ENCODE measurements around the gene ZXDA.
"Not testable (repeated sequence)": the region's sequence is repeated elsewhere in the genome, so short reads cannot be mapped to it uniquely, and the experiment has no call there.

The ZXDA gene

DNA sequence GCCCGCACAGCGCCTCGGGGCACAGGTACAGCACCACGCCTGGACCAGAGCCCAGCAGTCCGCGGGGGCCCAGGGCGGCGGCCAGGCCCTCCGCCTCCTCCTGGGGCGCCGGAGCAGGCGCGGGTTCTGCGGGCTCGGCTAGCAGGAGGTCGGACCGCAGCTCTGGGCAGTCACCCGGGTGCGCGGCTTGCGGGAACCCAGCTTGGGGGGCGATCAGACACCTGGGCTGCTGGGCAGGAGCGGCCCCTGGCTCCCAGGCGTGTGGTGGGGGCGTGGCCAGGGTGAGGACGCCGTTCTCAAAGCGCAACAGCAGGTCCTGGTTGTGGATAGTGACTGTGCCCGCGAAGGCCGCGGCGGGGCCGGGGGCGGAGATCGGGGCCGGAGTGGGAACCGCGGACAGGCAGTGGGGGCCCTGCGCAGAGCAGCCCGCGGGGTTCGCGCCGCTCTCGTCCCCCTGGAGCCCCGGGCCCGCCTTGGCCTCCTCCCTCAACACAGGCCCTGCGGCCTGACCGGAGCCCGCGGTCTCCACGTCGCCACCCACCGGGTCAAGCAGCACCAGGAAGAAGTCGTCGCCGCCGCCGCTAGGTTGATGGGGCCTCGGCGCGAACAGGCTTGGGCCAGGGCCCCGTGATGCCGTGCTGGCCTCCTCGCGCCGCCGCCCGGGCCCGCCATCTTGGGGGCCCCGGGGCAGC lies 517 bp downstream of the ZXDA start:
- POLR2A ChIA-PET; H3K36me3 ChIP-seq (ENCODE audit: control insufficient read depth in 2 of 2, insufficient read depth in 1 of 2, low read length in 2 of 2); H3K4me1 ChIP-seq (ENCODE audit: control insufficient read depth, insufficient read depth, low read length); H3K9me3 ChIP-seq (ENCODE audit: control insufficient read depth, insufficient read depth, low read depth, low read length); H3K27ac ChIP-seq (ENCODE audit: extremely low read depth, low read depth, low read length); CTCF ChIA-PET: not testable (repeated sequence)
- peak overlapping the region; percentile 39 for H3K4me3 ChIP-seq (ENCODE audit: low read depth, low read length)
- TF ChIP-seq, protein P1, sequence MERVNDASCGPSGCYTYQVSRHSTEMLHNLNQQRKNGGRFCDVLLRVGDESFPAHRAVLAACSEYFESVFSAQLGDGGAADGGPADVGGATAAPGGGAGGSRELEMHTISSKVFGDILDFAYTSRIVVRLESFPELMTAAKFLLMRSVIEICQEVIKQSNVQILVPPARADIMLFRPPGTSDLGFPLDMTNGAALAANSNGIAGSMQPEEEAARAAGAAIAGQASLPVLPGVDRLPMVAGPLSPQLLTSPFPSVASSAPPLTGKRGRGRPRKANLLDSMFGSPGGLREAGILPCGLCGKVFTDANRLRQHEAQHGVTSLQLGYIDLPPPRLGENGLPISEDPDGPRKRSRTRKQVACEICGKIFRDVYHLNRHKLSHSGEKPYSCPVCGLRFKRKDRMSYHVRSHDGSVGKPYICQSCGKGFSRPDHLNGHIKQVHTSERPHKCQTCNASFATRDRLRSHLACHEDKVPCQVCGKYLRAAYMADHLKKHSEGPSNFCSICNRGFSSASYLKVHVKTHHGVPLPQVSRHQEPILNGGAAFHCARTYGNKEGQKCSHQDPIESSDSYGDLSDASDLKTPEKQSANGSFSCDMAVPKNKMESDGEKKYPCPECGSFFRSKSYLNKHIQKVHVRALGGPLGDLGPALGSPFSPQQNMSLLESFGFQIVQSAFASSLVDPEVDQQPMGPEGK (tag by site-specific recombination; IDR thresholded peaks at IDR 0.05) = peak; percentile 44; the same call in 1 of the 2 replicates
- TF ChIP-seq GLIS2 (tag by site-specific recombination; IDR thresholded peaks at IDR 0.05) (peak; percentile 47), GLIS1 (tag by site-specific recombination; IDR thresholded peaks at IDR 0.05) (peak; percentile 69; the same call in 1 of the 2 replicates), ZBTB20 (tag by site-specific recombination; IDR thresholded peaks at IDR 0.05) (peak; percentile 27; the same call in 1 of the 2 replicates), ZIC2 (tag by site-specific recombination; IDR thresholded peaks at IDR 0.05) (peak; percentile 65), KLF1 (tag by site-specific recombination; IDR thresholded peaks at IDR 0.05) (peak; percentile 32; the same call in 1 of the 2 replicates)
- TF ChIP-seq, protein P2, sequence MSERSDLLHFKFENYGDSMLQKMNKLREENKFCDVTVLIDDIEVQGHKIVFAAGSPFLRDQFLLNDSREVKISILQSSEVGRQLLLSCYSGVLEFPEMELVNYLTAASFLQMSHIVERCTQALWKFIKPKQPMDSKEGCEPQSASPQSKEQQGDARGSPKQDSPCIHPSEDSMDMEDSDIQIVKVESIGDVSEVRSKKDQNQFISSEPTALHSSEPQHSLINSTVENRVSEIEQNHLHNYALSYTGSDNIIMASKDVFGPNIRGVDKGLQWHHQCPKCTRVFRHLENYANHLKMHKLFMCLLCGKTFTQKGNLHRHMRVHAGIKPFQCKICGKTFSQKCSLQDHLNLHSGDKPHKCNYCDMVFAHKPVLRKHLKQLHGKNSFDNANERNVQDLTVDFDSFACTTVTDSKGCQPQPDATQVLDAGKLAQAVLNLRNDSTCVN (tag by site-specific recombination; optimal IDR thresholded peaks at IDR 0.05) = peak; percentile 42
- TF ChIP-seq, protein P3, sequence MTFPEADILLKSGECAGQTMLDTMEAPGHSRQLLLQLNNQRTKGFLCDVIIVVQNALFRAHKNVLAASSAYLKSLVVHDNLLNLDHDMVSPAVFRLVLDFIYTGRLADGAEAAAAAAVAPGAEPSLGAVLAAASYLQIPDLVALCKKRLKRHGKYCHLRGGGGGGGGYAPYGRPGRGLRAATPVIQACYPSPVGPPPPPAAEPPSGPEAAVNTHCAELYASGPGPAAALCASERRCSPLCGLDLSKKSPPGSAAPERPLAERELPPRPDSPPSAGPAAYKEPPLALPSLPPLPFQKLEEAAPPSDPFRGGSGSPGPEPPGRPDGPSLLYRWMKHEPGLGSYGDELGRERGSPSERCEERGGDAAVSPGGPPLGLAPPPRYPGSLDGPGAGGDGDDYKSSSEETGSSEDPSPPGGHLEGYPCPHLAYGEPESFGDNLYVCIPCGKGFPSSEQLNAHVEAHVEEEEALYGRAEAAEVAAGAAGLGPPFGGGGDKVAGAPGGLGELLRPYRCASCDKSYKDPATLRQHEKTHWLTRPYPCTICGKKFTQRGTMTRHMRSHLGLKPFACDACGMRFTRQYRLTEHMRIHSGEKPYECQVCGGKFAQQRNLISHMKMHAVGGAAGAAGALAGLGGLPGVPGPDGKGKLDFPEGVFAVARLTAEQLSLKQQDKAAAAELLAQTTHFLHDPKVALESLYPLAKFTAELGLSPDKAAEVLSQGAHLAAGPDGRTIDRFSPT (tag by site-specific recombination; IDR thresholded peaks at IDR 0.05) = 0 out of 2 replicates have a peak, but pooled peaks have one; percentile 1

DNA sequence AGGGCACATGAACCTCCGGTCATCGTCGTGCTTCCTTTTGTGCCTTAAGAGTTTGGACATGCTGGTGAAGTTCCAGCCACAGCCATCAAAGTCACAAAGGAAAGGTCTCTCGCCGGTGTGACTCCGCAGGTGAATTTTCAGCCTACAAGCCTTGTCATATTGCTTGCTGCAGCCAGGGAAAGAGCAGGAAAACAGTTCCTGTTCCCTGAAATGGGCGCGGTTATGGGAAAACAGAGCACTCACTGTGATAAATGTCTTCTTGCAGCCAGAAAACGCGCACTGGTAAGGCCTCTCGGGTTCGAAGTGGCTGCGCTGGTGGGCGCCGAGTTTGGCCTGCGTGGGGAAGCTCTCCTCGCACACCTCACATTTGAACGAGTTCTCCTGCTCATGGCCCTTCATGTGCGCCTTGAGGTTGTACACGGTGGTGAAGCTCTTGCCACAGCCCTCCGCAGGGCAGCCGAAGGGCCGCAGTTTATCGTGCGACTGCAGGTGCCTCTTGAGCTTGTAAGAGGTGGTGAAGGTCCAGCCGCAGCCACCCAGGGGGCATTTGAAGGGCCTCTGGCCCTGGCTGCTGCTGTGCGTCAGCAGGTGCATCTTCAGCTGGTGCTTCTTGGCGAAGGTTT lies 1.2 kb downstream of the ZXDA start:
- TF ChIP-seq, protein P3 (tag by site-specific recombination; IDR thresholded peaks at IDR 0.05) = 0 out of 2 replicates have a peak, but pooled peaks have one; percentile 17
- H3K27ac ChIP-seq (ENCODE audit: extremely low read depth, low read depth, low read length); H3K36me3 ChIP-seq (ENCODE audit: control insufficient read depth in 2 of 2, insufficient read depth in 1 of 2, low read length in 2 of 2); CTCF ChIA-PET; H3K4me1 ChIP-seq (ENCODE audit: control insufficient read depth, insufficient read depth, low read length); POLR2A ChIA-PET; H3K9me3 ChIP-seq (ENCODE audit: control insufficient read depth, insufficient read depth, low read depth, low read length): not testable (repeated sequence)
- peak overlapping the region; percentile 29 for H3K4me3 ChIP-seq (ENCODE audit: low read depth, low read length)

DNA sequence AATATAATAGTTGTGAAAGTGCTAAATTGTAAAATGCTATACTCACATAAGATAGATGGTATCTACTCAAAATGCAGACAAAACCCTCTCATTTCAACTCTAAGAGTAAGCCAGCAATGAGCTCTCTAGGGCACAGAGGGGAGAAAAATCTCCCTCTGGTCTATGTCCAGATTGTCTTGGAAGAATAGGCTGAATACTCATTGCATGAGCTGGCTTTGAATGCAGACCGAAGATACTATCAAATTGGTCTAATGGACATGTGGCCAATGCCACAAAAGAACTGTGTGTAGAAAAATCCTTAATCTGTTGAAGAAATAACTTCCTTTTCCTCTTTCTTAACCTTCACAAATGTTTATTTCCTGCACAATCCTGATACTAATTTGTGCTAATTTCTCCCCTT lies 3.5 kb downstream of the ZXDA start:
- H3K9me3 ChIP-seq (ENCODE audit: control insufficient read depth, insufficient read depth, low read depth, low read length) = no peaks in the 10 kb centered on the region
- TF ChIP-seq ZNF169 (tag by site-specific recombination; IDR thresholded peaks at IDR 0.05) = no peak
- no peak for TF ChIP-seq ZNF561 (tag by site-specific recombination; IDR thresholded peaks at IDR 0.05; ENCODE audit: borderline replicate concordance)
- no peak for TF ChIP-seq ZNF10 (tag by site-specific recombination; IDR thresholded peaks at IDR 0.05)
- no peaks in the 10 kb centered on the region for H3K4me1 ChIP-seq (ENCODE audit: control insufficient read depth, insufficient read depth, low read length)
- no peak overlapping the region for H3K27ac ChIP-seq (ENCODE audit: extremely low read depth, low read depth, low read length)
- no peak overlapping the region for H3K4me3 ChIP-seq (ENCODE audit: low read depth, low read length)
- H3K36me3 ChIP-seq (ENCODE audit: control insufficient read depth in 2 of 2, insufficient read depth in 1 of 2, low read length in 2 of 2) = no peaks in the 10 kb centered on the region
- CTCF ChIA-PET = interaction anchor here (0.8 kb wide), 1 partner anchor 17 kb away, joined by 3 read pairs; no protein-coding TSS in a partner anchor
- POLR2A ChIA-PET = no interaction called here

Data from HEK293 (cell line).